ENCODE results near the gene DLGAP1.

DLGAP1 gene

DNA sequence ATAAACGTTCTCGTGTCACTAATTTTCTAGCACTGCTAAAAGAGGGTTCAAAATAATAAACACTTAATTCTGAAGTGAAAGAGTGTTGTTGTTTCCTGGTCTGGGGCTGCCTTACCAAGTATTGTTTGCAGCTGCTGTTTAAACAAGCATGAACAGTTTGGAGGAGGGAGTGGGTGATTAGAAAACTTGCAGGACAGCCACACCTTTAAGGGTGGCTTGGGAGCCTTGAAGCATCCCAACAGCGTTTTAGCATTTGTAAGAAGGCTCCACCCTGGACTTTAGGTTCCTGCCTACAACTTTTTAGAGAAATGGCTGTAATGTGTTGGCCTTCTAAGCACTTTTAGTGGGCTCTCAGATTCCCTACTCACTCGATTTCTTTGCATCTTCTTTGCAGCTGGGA, 633.6 kb downstream of the DLGAP1 start:
- ATAC-seq (ENCODE audit: low read depth) = no peak
- no peak overlapping the region for H3K27ac ChIP-seq (ENCODE audit: poor library complexity, severe bottlenecking)
- DNase-seq (ENCODE audit: low spot score) = no peak
- H3K4me3 ChIP-seq (ENCODE audit: severe bottlenecking) = no peak overlapping the region
- peaks cover 8% of the 10 kb centered on the region for H3K4me1 ChIP-seq (ENCODE audit: insufficient read depth, poor library complexity, severe bottlenecking)
- H3K9me3 ChIP-seq (ENCODE audit: severe bottlenecking) = no peaks in the 10 kb centered on the region
- TF ChIP-seq, protein P1, sequence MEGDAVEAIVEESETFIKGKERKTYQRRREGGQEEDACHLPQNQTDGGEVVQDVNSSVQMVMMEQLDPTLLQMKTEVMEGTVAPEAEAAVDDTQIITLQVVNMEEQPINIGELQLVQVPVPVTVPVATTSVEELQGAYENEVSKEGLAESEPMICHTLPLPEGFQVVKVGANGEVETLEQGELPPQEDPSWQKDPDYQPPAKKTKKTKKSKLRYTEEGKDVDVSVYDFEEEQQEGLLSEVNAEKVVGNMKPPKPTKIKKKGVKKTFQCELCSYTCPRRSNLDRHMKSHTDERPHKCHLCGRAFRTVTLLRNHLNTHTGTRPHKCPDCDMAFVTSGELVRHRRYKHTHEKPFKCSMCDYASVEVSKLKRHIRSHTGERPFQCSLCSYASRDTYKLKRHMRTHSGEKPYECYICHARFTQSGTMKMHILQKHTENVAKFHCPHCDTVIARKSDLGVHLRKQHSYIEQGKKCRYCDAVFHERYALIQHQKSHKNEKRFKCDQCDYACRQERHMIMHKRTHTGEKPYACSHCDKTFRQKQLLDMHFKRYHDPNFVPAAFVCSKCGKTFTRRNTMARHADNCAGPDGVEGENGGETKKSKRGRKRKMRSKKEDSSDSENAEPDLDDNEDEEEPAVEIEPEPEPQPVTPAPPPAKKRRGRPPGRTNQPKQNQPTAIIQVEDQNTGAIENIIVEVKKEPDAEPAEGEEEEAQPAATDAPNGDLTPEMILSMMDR (IDR thresholded peaks at IDR 0.05; ENCODE audit: poor library complexity, severe bottlenecking) = no peak
- H3K36me3 ChIP-seq (ENCODE audit: low read depth) = no peaks in the 10 kb centered on the region
- H3K27me3 ChIP-seq (ENCODE audit: insufficient read depth, poor library complexity, severe bottlenecking) = no peaks in the 10 kb centered on the region

DNA sequence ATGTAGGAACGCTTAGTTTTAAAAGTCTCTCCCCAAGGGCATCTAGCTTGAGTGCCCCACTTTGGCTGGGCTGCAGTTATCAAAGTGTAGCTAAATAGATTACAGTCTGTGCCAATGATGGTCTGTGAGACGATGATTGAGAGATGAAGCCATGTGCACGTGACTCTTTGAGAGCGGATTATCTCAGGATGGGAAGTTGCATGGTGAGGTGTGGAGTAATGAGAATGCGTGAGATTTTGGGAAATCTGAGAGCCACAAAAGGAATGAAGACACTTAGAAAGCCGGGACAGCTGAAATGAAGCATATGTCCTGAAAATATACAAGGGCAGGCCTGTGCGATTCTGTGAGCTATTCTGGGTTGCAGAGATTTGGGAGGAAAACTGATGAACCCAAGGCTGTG, 635.1 kb downstream of the DLGAP1 start:
- TF ChIP-seq, protein P1 (IDR thresholded peaks at IDR 0.05; ENCODE audit: poor library complexity, severe bottlenecking) = no peak
- Histone ChIP-seq H3K27ac (ENCODE audit: poor library complexity, severe bottlenecking) (no peak overlapping the region), H3K4me3 (ENCODE audit: severe bottlenecking) (no peak overlapping the region), H3K27me3 (ENCODE audit: insufficient read depth, poor library complexity, severe bottlenecking) (no peaks in the 10 kb centered on the region), H3K9me3 (ENCODE audit: severe bottlenecking) (no peaks in the 10 kb centered on the region), H3K36me3 (ENCODE audit: low read depth) (no peaks in the 10 kb centered on the region), H3K4me1 (ENCODE audit: insufficient read depth, poor library complexity, severe bottlenecking) (peaks cover 14% of the 10 kb centered on the region)
- no peak for ATAC-seq (ENCODE audit: low read depth)
- DNase-seq (ENCODE audit: low spot score) = no peak

DNA sequence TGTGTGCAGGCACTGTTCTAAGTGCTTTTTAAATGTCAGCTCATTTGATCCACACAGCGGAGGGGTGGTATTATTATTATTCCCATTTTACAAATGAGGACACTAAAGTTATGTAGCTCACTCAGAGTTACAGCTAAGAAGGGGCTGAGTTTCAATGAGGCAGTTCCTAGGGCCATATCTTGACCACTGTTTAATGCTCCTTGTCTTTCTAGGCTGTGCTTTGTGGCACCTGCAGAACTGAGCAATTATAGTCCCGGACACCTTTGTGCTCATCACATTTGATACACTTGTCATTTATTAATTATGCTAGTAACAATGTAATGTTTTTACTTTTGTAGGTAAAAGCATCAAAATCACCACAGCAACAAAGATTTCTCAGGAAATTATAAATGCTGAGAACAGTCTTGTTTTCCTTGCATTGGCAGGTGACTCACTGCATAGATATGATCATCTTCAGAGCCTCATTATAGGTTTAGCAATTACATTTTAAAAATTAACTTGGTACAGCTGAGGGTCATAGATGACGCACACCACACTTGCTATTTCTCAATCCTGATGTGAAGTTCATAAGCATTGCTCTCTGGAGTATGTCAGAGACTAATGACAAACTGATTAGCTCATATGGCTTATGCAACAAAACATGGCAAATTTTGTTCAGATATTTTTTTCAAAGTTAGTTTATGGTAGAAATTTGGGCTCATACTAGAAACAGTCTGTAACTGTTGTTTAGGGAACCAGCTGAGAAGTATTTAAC, 638.3 kb downstream of the DLGAP1 start:
- H3K27ac ChIP-seq (ENCODE audit: poor library complexity, severe bottlenecking) = peak overlapping the region; percentile 50
- no peaks in the 10 kb centered on the region for H3K9me3 ChIP-seq (ENCODE audit: severe bottlenecking)
- TF ChIP-seq, protein P1 (IDR thresholded peaks at IDR 0.05; ENCODE audit: poor library complexity, severe bottlenecking) = no peak
- DNase-seq (ENCODE audit: low spot score) (no peak), ATAC-seq (ENCODE audit: low read depth) (peak; percentile 92)
- H3K27me3 ChIP-seq (ENCODE audit: insufficient read depth, poor library complexity, severe bottlenecking) = no peaks in the 10 kb centered on the region
- H3K36me3 ChIP-seq (ENCODE audit: low read depth) = no peaks in the 10 kb centered on the region
- H3K4me1 ChIP-seq (ENCODE audit: insufficient read depth, poor library complexity, severe bottlenecking) = peaks cover 16% of the 10 kb centered on the region
- H3K4me3 ChIP-seq (ENCODE audit: severe bottlenecking) = no peak overlapping the region

GRCh38 chr18:3815991-3816390, 639.1 kb downstream of the DLGAP1 start:
- TF ChIP-seq, protein P1 (IDR thresholded peaks at IDR 0.05; ENCODE audit: poor library complexity, severe bottlenecking) = no peak
- Histone ChIP-seq H3K9me3 (ENCODE audit: severe bottlenecking) (no peaks in the 10 kb centered on the region), H3K4me1 (ENCODE audit: insufficient read depth, poor library complexity, severe bottlenecking) (peaks cover 16% of the 10 kb centered on the region), H3K27me3 (ENCODE audit: insufficient read depth, poor library complexity, severe bottlenecking) (no peaks in the 10 kb centered on the region), H3K27ac (ENCODE audit: poor library complexity, severe bottlenecking) (peak overlapping the region; percentile 50), H3K36me3 (ENCODE audit: low read depth) (no peaks in the 10 kb centered on the region), H3K4me3 (ENCODE audit: severe bottlenecking) (no peak overlapping the region)
- ATAC-seq (ENCODE audit: low read depth) (no peak), DNase-seq (ENCODE audit: low spot score) (no peak)

- ATAC-seq (ENCODE audit: low read depth) = peak; percentile 59; the same call in 1 of the 3 replicates
- Histone ChIP-seq H3K4me1 (ENCODE audit: insufficient read depth, poor library complexity, severe bottlenecking) (peaks cover 16% of the 10 kb centered on the region), H3K27me3 (ENCODE audit: insufficient read depth, poor library complexity, severe bottlenecking) (no peaks in the 10 kb centered on the region), H3K36me3 (ENCODE audit: low read depth) (no peaks in the 10 kb centered on the region), H3K9me3 (ENCODE audit: severe bottlenecking) (no peaks in the 10 kb centered on the region), H3K27ac (ENCODE audit: poor library complexity, severe bottlenecking) (peak overlapping the region; percentile 25), H3K4me3 (ENCODE audit: severe bottlenecking) (no peak overlapping the region)
- TF ChIP-seq, protein P1 (IDR thresholded peaks at IDR 0.05; ENCODE audit: poor library complexity, severe bottlenecking) = no peak
- no peak for DNase-seq (ENCODE audit: low spot score)
Observed at GRCh38 chr18:3814816-3815215, 640.3 kb downstream of the DLGAP1 start.

Data from RWPE2 (cell line).